HG03196 (cell line): ENCODE data around the gene UGT1A3.
"Not testable (repeated sequence)": the region's sequence is repeated elsewhere in the genome, so short reads cannot be mapped to it uniquely, and the experiment has no call there.

Source experiments
- ATAC-seq: cut with Tn5 transposase; IDR thresholded peaks from one replicate; pipeline ENCODE4 v1.9.1; 2021; ENCODE audit not compliant: unreplicated experiment

The UGT1A3 gene

GRCh38 chr2:233707940-233708644 is 20.8 kb upstream of the UGT1A3 start:
- ATAC-seq, result no peak

DNA sequence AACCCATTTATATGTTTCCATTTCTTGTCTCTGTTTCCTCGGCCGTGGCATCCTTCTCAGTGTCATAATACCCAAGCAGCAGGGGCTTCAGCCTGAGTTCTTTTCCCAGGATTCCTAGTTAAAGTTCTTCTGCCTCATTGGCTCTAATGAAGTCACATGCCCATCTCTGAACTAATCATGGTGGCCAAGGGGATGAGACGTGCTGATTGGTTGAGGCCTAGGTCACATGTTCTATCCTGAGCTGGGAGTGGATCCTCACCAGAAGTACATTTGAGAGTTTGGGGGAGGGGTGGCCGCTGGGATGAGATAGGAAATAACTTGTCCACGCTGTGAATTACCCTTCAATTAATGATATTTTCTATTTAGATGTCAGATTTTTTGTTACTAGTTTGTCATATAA is 19.9 kb upstream of the UGT1A3 start:
- no peak for ATAC-seq

- ATAC-seq, result peak; percentile 61
Observed at GRCh38 chr2:233711312-233712008, 17.4 kb upstream of the UGT1A3 start.

- ATAC-seq, result no peak
Observed at GRCh38 chr2:233712611-233713261, 16.1 kb upstream of the UGT1A3 start, which contains the start of gene UGT1A5. Gene UGT1A5, plus strand, starts transcription at chr2:233712907. Its CDS starts 85 bp downstream, at chr2:233712992.

- ATAC-seq, result no peak
Observed at GRCh38 chr2:233713262-233713615, 15.6 kb upstream of the UGT1A3 start.

- no peak for ATAC-seq
Observed at GRCh38 chr2:233714121-233714520, 14.7 kb upstream of the UGT1A3 start.

- ATAC-seq, result no peak
Observed at GRCh38 chr2:233718552-233718951, 10.3 kb upstream of the UGT1A3 start, which contains the start of gene UGT1A4. Gene UGT1A4, plus strand, starts transcription at chr2:233718736. Its CDS starts 85 bp downstream, at chr2:233718821.

GRCh38 chr2:233736868-233737653 is 8.2 kb downstream of the UGT1A3 start:
- ATAC-seq, result not testable (repeated sequence)

DNA sequence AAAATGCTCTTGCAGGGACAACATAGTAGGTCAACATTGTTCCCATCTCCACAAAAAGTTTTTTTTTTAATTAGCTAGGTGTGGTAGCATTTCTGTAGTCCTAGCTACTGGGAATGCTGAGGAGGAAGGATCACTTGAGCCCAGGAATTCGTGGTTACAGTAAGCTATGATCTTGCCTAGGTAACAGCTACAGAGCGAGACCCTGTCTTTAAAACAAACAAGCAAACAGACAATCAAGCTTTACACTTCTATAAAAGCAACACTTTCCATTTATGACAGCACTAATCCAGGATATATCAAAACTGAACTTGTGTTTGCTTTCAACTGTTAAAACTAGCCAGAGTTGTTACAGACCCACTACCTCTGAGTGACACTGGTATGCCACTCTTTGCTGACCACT is 12.0 kb downstream of the UGT1A3 start:
- ATAC-seq, result no peak

DNA sequence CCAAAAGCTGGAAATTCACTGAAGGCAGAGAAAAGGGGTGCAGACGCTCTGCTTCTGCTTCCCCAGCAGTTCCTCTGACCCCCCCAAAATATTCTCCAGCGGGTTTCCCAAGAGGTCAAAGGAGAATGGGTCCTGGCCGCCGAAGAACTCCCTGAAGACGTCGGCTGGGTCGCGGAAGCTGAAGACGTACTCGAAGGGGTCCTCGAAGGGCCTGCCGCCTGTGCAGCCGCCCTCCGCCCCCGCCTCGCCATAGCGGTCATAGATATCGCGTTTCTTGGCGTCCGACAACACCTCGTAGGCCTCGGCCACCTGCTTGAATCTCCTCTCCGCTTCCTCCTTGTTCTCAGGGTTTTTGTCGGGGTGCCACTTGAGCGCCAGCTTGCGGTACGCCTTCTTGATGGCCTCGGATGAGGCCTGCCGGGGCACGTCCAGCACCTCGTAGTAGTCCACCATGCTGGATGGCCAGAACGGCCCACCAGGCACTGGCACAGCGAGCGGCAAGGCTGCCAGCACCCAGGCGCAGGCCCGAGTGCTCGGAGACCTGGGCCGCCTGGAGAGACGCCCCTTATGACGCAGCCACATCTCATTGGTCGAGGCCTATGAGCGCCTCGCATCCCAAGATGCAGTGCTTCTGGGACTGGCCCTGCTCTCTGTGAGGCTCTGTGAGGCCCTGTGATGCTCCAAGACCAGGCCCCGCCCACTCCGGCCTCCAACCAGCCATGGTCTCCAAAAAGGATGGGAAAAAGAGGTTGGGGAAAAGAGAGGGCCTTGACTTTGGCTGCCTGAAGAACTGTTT is 14.8 kb downstream of the UGT1A3 start:
- no peak for ATAC-seq

DNA sequence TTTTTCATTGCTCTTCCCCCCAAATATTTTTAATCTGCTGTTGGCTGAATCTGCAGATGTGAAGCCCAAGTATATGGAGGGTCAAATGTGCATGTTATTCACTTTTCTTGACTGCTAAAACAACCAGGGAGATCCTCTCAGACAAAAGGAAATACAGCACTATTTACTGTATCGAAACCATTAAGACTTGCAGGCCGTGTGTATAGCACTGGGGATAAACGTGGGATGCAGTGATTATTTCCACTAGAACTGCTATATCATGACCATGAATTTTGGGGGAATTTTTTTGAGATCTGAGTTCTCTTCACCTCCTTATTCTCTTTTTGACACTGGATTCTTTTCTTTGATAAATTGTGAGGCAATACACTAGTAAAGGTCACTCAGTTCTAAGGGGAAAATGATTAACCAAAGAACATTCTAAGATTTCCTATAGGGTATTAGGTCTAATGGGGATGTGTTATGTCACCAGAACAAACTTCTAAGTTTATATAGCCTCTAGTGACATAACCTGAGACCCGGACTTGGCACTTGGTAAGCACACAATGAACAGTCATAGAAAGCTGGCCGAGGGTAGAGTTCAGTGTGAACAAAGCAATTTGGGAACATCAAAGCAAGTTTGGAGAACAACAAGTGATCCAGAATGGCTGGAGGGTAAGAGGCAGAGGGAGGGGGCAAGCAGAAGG is 16.4 kb downstream of the UGT1A3 start:
- no peak for ATAC-seq

DNA sequence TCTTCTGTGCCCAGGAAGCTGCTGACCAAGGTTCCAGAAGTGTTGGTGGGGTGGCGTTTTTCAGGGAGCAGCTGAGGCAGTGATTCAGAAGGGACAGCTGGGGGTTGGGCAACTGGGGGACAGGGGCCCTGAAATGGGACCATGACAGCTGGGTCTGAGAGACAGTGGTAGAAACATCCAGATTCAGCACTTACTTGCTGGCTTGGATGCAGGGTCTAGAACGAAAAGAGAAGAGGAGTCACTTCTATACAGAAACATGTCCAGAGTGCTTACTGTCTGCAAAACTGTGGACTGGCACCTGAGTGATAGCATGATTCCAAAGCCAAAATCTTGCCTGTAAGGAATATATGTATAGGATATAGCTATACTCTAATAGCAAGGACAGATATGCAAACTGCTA is 17.0 kb downstream of the UGT1A3 start:
- not testable (repeated sequence) for ATAC-seq

- ATAC-seq, result no peak
Observed at GRCh38 chr2:233746475-233747282, 17.8 kb downstream of the UGT1A3 start.

- ATAC-seq, result no peak
Observed at GRCh38 chr2:233747283-233747544, 18.4 kb downstream of the UGT1A3 start.

- not testable (repeated sequence) for ATAC-seq
Observed at GRCh38 chr2:233750689-233751088, 21.8 kb downstream of the UGT1A3 start.

- not testable (repeated sequence) for ATAC-seq
Observed at GRCh38 chr2:233751212-233752009, 22.6 kb downstream of the UGT1A3 start.

DNA sequence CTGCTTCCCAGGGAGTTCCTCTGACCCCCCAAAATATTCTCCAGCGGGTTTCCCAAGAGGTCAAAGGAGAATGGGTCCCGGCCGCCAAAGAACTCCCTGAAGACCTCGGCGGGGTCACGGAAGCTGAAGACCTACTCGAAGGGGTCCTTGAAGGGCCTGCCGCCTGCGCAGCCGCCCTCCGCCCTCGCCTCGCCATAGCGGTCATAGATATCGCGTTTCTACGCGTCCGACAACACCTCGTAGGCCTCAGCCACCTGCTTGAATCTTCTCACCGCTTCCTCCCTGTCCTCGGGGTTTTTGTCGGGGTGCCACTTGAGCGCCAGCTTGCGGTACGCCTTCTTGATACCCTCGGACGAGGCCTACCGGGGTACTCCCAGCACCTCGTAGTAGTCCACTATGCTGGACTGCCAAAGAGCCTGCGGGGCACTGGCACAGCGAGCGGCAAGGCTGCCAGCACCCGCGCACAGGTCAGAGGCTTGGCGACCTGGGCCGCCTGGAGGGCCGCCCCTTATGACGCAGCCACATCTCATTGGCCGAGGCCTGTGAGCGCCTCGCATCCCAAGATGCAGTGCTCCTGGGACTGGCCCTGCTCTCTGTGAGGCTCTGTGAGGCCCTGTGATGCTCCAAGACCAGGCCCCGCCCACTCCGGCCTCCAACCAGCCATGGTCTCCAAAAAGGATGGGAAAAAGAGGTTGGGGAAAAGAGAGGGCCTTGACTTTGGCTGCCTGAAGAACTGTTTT is 26.2 kb downstream of the UGT1A3 start:
- no peak for ATAC-seq
